HepG2 (cell line): ENCODE measurements around the gene TTC5. TPM values are rescaled to one million over a fixed set of nuclear protein-coding genes. Genes with fewer than 3 reads are reported as not detected.
A peak's percentile ranks its signal among the peaks of the same experiment; 100 is the strongest.

ENCODE experiments used
- ATAC-seq: fragments of 200-7000 bp; cut with Tn5 transposase; 3 replicates; pipeline ENCODE4 v1.9.1; 2020; ENCODE audit warnings: mild to moderate bottlenecking, moderate library complexity
- BruUV-seq: library from RNA; stranded (reverse); fragments of 400-500 nt; replicated peaks from 2 replicates; lab custom pipeline; 2021; lab: Mats Ljungman, UMichigan
- CTCF ChIA-PET: fragments of 300-600 bp; formaldehyde crosslinking; extraction: SDS; loops from one replicate; lab custom pipeline; 2021; ENCODE audit warnings: low total read pairs, inconsistent platforms, low intra/inter-chr PET ratio; lab: Yijun Ruan, JAX
- POLR2A ChIA-PET: fragments of 350-600 bp; sonication (Branson Sonifier 250); formaldehyde crosslinking; loops from one replicate; lab custom pipeline; 2020; ENCODE audit warnings: antibody characterized with exemption, inconsistent platforms; lab: Yijun Ruan, JAX
- DNase-seq: peaks from one replicate; pipeline ENCODE4 v3.0.0-alpha.2; 2015; ENCODE audit warnings: low spot score
- FAIRE-seq: peaks from 3 replicates; lab custom pipeline; 2011; peaks lifted over from hg19 to GRCh38; lab: Jason Lieb, UNC
- H2AFZ ChIP-seq: one replicate; pipeline ENCODE4 v1.6.1; 2011; ENCODE audit warnings: low read length, inconsistent platforms
- H3K27ac ChIP-seq: fragments of 300-600 bp; 3 replicates; pipeline ENCODE4 v1.8.0; 2011; ENCODE audit warnings: mixed run types, mild to moderate bottlenecking, mixed read lengths, low read length, inconsistent platforms; ENCODE audit not compliant: insufficient read depth; ENCODE audit errors: extremely low read length
- H3K27me3 ChIP-seq, 2 experiments: fragments of 200-600 bp in 1 of 2; 2 replicates in 1 of 2; 3 replicates in 1 of 2; pipeline versions ENCODE4 v1.6.0 to v1.8.0; 2011; ENCODE audit warnings: low read length in 2 of 2, mild to moderate bottlenecking in 2 of 2, moderate library complexity in 2 of 2, inconsistent platforms in 1 of 2; ENCODE audit not compliant: insufficient read depth in 2 of 2, control insufficient read depth in 1 of 2
- H3K36me3 ChIP-seq, 2 experiments: fragments of 200-600 bp in 1 of 2; replicated peaks in 1 of 2; 2 replicates in 1 of 2; 3 replicates in 1 of 2; pipeline versions ENCODE4 v1.5.1 to v1.8.0; 2011; ENCODE audit warnings: low read length in 2 of 2, inconsistent platforms in 1 of 2; ENCODE audit not compliant: insufficient read depth in 2 of 2, control insufficient read depth in 1 of 2
- H3K4me1 ChIP-seq: 2 replicates; pipeline ENCODE4 v1.5.1; 2012; ENCODE audit warnings: low read length, inconsistent platforms; ENCODE audit not compliant: insufficient read depth
- H3K4me2 ChIP-seq: 2 replicates; pipeline ENCODE4 v1.6.0; 2011; ENCODE audit warnings: low read depth, low read length, inconsistent platforms
- H3K4me3 ChIP-seq, 3 experiments: fragments of 200-600 bp in 1 of 3; sonication (generic), shearing (Covaris generic) in 1 of 3; replicated peaks in 1 of 3; 2 replicates each; pipeline ENCODE4 v1.5.1; 2011 to 2016; ENCODE audit warnings: low read length in 3 of 3, inconsistent platforms in 2 of 3, low read depth in 2 of 3, mild to moderate bottlenecking in 2 of 3, control low read depth in 1 of 3, mixed read lengths in 1 of 3; ENCODE audit not compliant: insufficient read depth in 1 of 3
- H3K79me2 ChIP-seq: one replicate; pipeline ENCODE4 v1.6.1; 2011; ENCODE audit warnings: low read length, inconsistent platforms; ENCODE audit not compliant: insufficient read depth
- H3K9ac ChIP-seq: 2 replicates; pipeline ENCODE4 v1.6.0; 2011; ENCODE audit warnings: mild to moderate bottlenecking, low read depth, low read length, inconsistent platforms; ENCODE audit not compliant: insufficient read depth
- H3K9me3 ChIP-seq: 2 replicates; pipeline ENCODE4 v1.5.1; 2012; ENCODE audit warnings: mild to moderate bottlenecking, low read length
- H4K20me1 ChIP-seq: 2 replicates; pipeline ENCODE4 v1.6.0; 2011; ENCODE audit warnings: inconsistent platforms, mild to moderate bottlenecking, low read length, moderate library complexity; ENCODE audit not compliant: insufficient read depth
- EHMT2 ChIP-seq: fragments of 200-600 bp; sonication (generic); IDR thresholded peaks from 2 replicates; pipeline ENCODE4 v1.7.0; 2017; ENCODE audit warnings: antibody characterized with exemption, low read depth, low read length, borderline replicate concordance
- GZF1 ChIP-seq: sonication (generic); formaldehyde crosslinking; IDR thresholded peaks from 2 replicates; pipeline ENCODE4 v1.5.1; 2020; ENCODE audit warnings: mild to moderate bottlenecking, missing genetic modification reagents
- KLF12 ChIP-seq: sonication (generic); formaldehyde crosslinking; IDR thresholded peaks from 2 replicates; pipeline ENCODE4 v1.4.0; 2020; ENCODE audit warnings: missing genetic modification reagents, borderline replicate concordance
- RFXANK ChIP-seq: IDR thresholded peaks from 2 replicates; pipeline ENCODE4 v1.6.1; 2016
- STAG1 ChIP-seq: sonication (generic); formaldehyde crosslinking; IDR thresholded peaks from 2 replicates; pipeline ENCODE4 v1.4.0; 2020; ENCODE audit warnings: missing genetic modification reagents
- TEAD3 ChIP-seq: optimal IDR thresholded peaks from 2 replicates; pipeline ENCODE3; 2016; ENCODE audit warnings: borderline replicate concordance
- ZNF431 ChIP-seq: sonication (generic); formaldehyde crosslinking; IDR thresholded peaks from 2 replicates; pipeline ENCODE4 v1.9.0; 2022; ENCODE audit warnings: missing genetic modification reagents, low read depth, mild to moderate bottlenecking, borderline replicate concordance
- WGBS: methylation state at CpG from one replicate; pipeline ENCODE4 v1.1.6; 2017; ENCODE audit warnings: low lambda C conversion rate; 5-methylcytosine and 5-hydroxymethylcytosine counted together
- in situ Hi-C: cut with HindIII; loops from 2 replicates; pipeline ENCODE4 v1.10.0; 2017; ENCODE audit warnings: low pct_unique_long_range_greater_than_20kb; ENCODE audit not compliant: extremely low pct_ligation_motif_present
- intact Hi-C: fragments of 100-400 bp; cut with micrococcal nuclease; formaldehyde crosslinking; loops from one replicate; pipeline ENCODE4 v1.10.0; 2022; ENCODE audit not compliant: unreplicated experiment
- polyA plus RNA-seq, 8 experiments: library from polyadenylated mRNA; depleted of rRNA in 3 of 8; stranded (reverse) in 7 of 8; unstranded in 1 of 8; fragments of >200 nt; fragmentation: Illumina TruSeq in 4 of 8; extraction: Trizol in 4 of 8; gene quantifications; 2 replicates each; pipeline versions ENCODE4 v1.2.1 to v1.2.3, GENCODE V29; 2011 to 2016; ENCODE audit warnings: low read depth in 4 of 8, missing spikeins in 1 of 8, mixed read lengths in 1 of 8; ENCODE audit not compliant: insufficient read depth in 1 of 8
- total RNA-seq, 5 experiments: library from RNA; depleted of rRNA; stranded (reverse); fragments of >200 nt; fragmentation: Illumina TruSeq; extraction: Trizol; gene quantifications; 2 replicates each; pipeline ENCODE4 v1.2.3, GENCODE V29; 2016; ENCODE audit warnings: low read depth in 1 of 5
- TF ChIP-seq, protein P1 (sequence below), 2 experiments: fragments of 450-650 bp in 1 of 2; sonication (generic) in 1 of 2; formaldehyde crosslinking; IDR thresholded peaks; 2 replicates each; pipeline versions ENCODE4 v1.5.0 to v1.8.0; 2020 to 2022; ENCODE audit warnings: mild to moderate bottlenecking in 1 of 2, missing genetic modification reagents in 1 of 2
- TF ChIP-seq, protein P2 (sequence below): sonication (generic); formaldehyde crosslinking; IDR thresholded peaks from 2 replicates; pipeline ENCODE4 v1.5.0; 2020; ENCODE audit warnings: mild to moderate bottlenecking, missing genetic modification reagents, moderate library complexity

The TTC5 gene
- total and polyA plus RNA-seq, 2 of the 13 experiments (the other 11 are each of a cell fraction or from before 2014, with no cell fraction given), result 8.7 to 28.5 TPM

- in situ Hi-C loops (no loop called here), intact Hi-C loops (no loop called here)
- H3K4me3 ChIP-seq, result no peak overlapping the region
- FAIRE-seq (no peak), DNase-seq (no peak), ATAC-seq (no peak)
- H3K27me3 ChIP-seq, result no peaks in the 10 kb centered on the region
- ChIA-PET CTCF (no interaction called here), POLR2A (interaction anchor here (0.6 kb wide), 1 partner anchor 17 kb away, joined by 3 read pairs; no protein-coding TSS in a partner anchor)
- no peaks in the 10 kb centered on the region for H3K36me3 ChIP-seq
- no peak overlapping the region for H2AFZ ChIP-seq
- no peak for TF ChIP-seq GZF1 (CRISPR knock-in tag)
- TF ChIP-seq, protein P1, sequence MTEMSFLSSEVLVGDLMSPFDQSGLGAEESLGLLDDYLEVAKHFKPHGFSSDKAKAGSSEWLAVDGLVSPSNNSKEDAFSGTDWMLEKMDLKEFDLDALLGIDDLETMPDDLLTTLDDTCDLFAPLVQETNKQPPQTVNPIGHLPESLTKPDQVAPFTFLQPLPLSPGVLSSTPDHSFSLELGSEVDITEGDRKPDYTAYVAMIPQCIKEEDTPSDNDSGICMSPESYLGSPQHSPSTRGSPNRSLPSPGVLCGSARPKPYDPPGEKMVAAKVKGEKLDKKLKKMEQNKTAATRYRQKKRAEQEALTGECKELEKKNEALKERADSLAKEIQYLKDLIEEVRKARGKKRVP (CRISPR knock-in tag; IDR thresholded peaks at IDR 0.05), result peak in 1 of 2 experiments; percentile 69; a peak in 1 of 4 replicates
- no peak for TF ChIP-seq KLF12 (CRISPR knock-in tag)
- TF ChIP-seq EHMT2, result no peak
- H3K27ac ChIP-seq, result no peak overlapping the region
- no peak overlapping the region for H3K4me2 ChIP-seq
- no peaks in the 10 kb centered on the region for H3K79me2 ChIP-seq
- 16% methylated on average over 3 of the region's 3 CpGs for WGBS
- no peaks in the 10 kb centered on the region for H3K4me1 ChIP-seq
- no peaks in the 10 kb centered on the region for H4K20me1 ChIP-seq
- no peaks in the 10 kb centered on the region for H3K9me3 ChIP-seq
- H3K9ac ChIP-seq, result no peak overlapping the region
- no TSS peak for BruUV-seq
These were observed 43.1 kb downstream of the TTC5 start for GRCh38 chr14:20262642-20263128.

GRCh38 chr14:20247646-20248246, 58.0 kb downstream of the TTC5 start:
- intact Hi-C loops, result no loop called here
- WGBS, result 24% methylated on average over 3 of the region's 3 CpGs
- no TSS peak for BruUV-seq

More at GRCh38 chr14:20247646-20248246, 58.0 kb downstream of the TTC5 start:
- Histone ChIP-seq H3K4me2 (no peak overlapping the region), H4K20me1 (no peaks in the 10 kb centered on the region), H3K27me3 (no peaks in the 10 kb centered on the region), H3K27ac (no peak overlapping the region), H3K9ac (no peak overlapping the region), H3K4me1 (no peaks in the 10 kb centered on the region), H3K4me3 (no peak overlapping the region), H3K79me2 (no peaks in the 10 kb centered on the region), H3K9me3 (no peaks in the 10 kb centered on the region), H2AFZ (no peak overlapping the region), H3K36me3 (no peaks in the 10 kb centered on the region)
- peak; percentile 66 for DNase-seq
- peak; percentile 61 for FAIRE-seq
- ChIA-PET CTCF (interaction anchor here (1.1 kb wide), 1 partner anchor 370 kb away, joined by 3 read pairs; no protein-coding TSS in a partner anchor), POLR2A (no interaction called here)
- peak; percentile 93 for ATAC-seq
- in situ Hi-C loops, result no loop called here
- TF ChIP-seq ZNF431 (CRISPR knock-in tag) (no peak), RFXANK (CRISPR knock-in tag) (no peak), STAG1 (CRISPR knock-in tag) (peak; percentile 66), TEAD3 (CRISPR knock-in tag) (peak; percentile 17)
- TF ChIP-seq, protein P2, sequence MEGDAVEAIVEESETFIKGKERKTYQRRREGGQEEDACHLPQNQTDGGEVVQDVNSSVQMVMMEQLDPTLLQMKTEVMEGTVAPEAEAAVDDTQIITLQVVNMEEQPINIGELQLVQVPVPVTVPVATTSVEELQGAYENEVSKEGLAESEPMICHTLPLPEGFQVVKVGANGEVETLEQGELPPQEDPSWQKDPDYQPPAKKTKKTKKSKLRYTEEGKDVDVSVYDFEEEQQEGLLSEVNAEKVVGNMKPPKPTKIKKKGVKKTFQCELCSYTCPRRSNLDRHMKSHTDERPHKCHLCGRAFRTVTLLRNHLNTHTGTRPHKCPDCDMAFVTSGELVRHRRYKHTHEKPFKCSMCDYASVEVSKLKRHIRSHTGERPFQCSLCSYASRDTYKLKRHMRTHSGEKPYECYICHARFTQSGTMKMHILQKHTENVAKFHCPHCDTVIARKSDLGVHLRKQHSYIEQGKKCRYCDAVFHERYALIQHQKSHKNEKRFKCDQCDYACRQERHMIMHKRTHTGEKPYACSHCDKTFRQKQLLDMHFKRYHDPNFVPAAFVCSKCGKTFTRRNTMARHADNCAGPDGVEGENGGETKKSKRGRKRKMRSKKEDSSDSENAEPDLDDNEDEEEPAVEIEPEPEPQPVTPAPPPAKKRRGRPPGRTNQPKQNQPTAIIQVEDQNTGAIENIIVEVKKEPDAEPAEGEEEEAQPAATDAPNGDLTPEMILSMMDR, result peak; percentile 72
